SK-N-SH treated with all-trans-retinoic acid at 6 μM for 48 hours (cell line): ENCODE data around the gene RTP5.

Experiments used
- ATAC-seq: fragments of 200-7000 bp; cut with Tn5 transposase; 3 replicates; pipeline ENCODE4 v1.9.1; 2020; ENCODE audit warnings: mild to moderate bottlenecking, moderate library complexity
- ARNTL ChIP-seq: fragments of 450-650 bp; formaldehyde crosslinking; IDR thresholded peaks from 2 replicates; pipeline ENCODE4 v1.5.0; 2020; ENCODE audit warnings: low read depth, mild to moderate bottlenecking, moderate library complexity, borderline replicate concordance
- BACH2 ChIP-seq: fragments of 250-450 bp; sonication (Bioruptor Pico); IDR thresholded peaks from 2 replicates; pipeline ENCODE4 v1.9.0; 2021; ENCODE audit warnings: mild to moderate bottlenecking, borderline replicate concordance
- CSDC2 ChIP-seq: fragments of 250-450 bp; sonication (Bioruptor Pico); IDR thresholded peaks from 2 replicates; pipeline ENCODE4 v1.5.0; 2020; ENCODE audit warnings: mild to moderate bottlenecking, moderate library complexity
- CSRNP3 ChIP-seq: fragments of 250-450 bp; sonication (Bioruptor Pico); IDR thresholded peaks from 2 replicates; pipeline ENCODE4 v1.5.1; 2021; ENCODE audit warnings: mild to moderate bottlenecking, moderate library complexity
- ESRRG ChIP-seq: fragments of 250-450 bp; sonication (Bioruptor Pico); IDR thresholded peaks from 2 replicates; pipeline ENCODE4 v1.6.1; 2021; ENCODE audit warnings: mild to moderate bottlenecking
- GLIS3 ChIP-seq: fragments of 250-450 bp; sonication (Bioruptor Pico); IDR thresholded peaks from 2 replicates; pipeline ENCODE4 v1.5.0; 2020; ENCODE audit warnings: mild to moderate bottlenecking, moderate library complexity
- ISL1 ChIP-seq: fragments of 250-450 bp; sonication (Bioruptor Pico); IDR thresholded peaks from 2 replicates; pipeline ENCODE4 v2.1.2; 2022; ENCODE audit warnings: mild to moderate bottlenecking, moderate library complexity
- OSR1 ChIP-seq: fragments of 250-450 bp; sonication (Bioruptor Pico); IDR thresholded peaks from 2 replicates; pipeline ENCODE4 v1.8.0; 2022; ENCODE audit warnings: moderate library complexity, mild to moderate bottlenecking, inconsistent platforms
- POU6F1 ChIP-seq: fragments of 250-450 bp; sonication (Bioruptor Pico); IDR thresholded peaks from 2 replicates; pipeline ENCODE4 v1.8.0; 2021; ENCODE audit warnings: low read depth, mild to moderate bottlenecking, moderate library complexity, borderline replicate concordance
- PPARA ChIP-seq: fragments of 250-450 bp; sonication (Bioruptor Pico); IDR thresholded peaks from 2 replicates; pipeline ENCODE4 v1.5.0; 2020; ENCODE audit warnings: mild to moderate bottlenecking, borderline replicate concordance
- RARB ChIP-seq: fragments of 250-450 bp; sonication (Bioruptor Pico); IDR thresholded peaks from 2 replicates; pipeline ENCODE4 v1.8.0; 2021; ENCODE audit warnings: mild to moderate bottlenecking, moderate library complexity
- SNAI2 ChIP-seq: fragments of 250-450 bp; sonication (Bioruptor Pico); IDR thresholded peaks from 2 replicates; pipeline ENCODE4 v1.5.0; 2020; ENCODE audit warnings: mild to moderate bottlenecking, moderate library complexity
- TCF4 ChIP-seq: fragments of 250-450 bp; sonication (Bioruptor Pico); IDR thresholded peaks from 2 replicates; pipeline ENCODE4 v1.8.0; 2021; ENCODE audit warnings: mild to moderate bottlenecking, moderate library complexity, borderline replicate concordance
- TOX ChIP-seq: fragments of 250-450 bp; sonication (Bioruptor Pico); IDR thresholded peaks from 2 replicates; pipeline ENCODE4 v1.8.0; 2021; ENCODE audit warnings: mild to moderate bottlenecking, moderate library complexity, borderline replicate concordance
- TSHZ2 ChIP-seq: fragments of 250-450 bp; sonication (Bioruptor Pico); IDR thresholded peaks from 2 replicates; pipeline ENCODE4 v1.5.0; 2020; ENCODE audit warnings: mild to moderate bottlenecking, moderate library complexity
- ZC3H10 ChIP-seq: fragments of 250-450 bp; sonication (Bioruptor Pico); IDR thresholded peaks from 2 replicates; pipeline ENCODE4 v1.5.1; 2021; ENCODE audit warnings: mild to moderate bottlenecking, moderate library complexity
- ZFP3 ChIP-seq: fragments of 250-450 bp; sonication (Bioruptor Pico); IDR thresholded peaks from 2 replicates; pipeline ENCODE4 v1.5.0; 2020; ENCODE audit warnings: mild to moderate bottlenecking, moderate library complexity
- ZFP30 ChIP-seq: fragments of 450-650 bp; formaldehyde crosslinking; IDR thresholded peaks from 2 replicates; pipeline ENCODE4 v1.5.0; 2022; ENCODE audit warnings: mild to moderate bottlenecking, moderate library complexity
- ZNF565 ChIP-seq: fragments of 450-650 bp; formaldehyde crosslinking; conservative IDR thresholded peaks from 2 replicates; pipeline ENCODE4 v1.5.0; 2020; ENCODE audit warnings: low read depth, mild to moderate bottlenecking, moderate library complexity
- ZNF70 ChIP-seq: fragments of 450-650 bp; formaldehyde crosslinking; IDR thresholded peaks from 2 replicates; pipeline ENCODE4 v1.5.0; 2020; ENCODE audit warnings: mild to moderate bottlenecking, moderate library complexity
- ZNF8 ChIP-seq: fragments of 450-650 bp; formaldehyde crosslinking; IDR thresholded peaks from 2 replicates; pipeline ENCODE4 v1.5.0; 2020; ENCODE audit warnings: mild to moderate bottlenecking, moderate library complexity
- TF ChIP-seq, protein P1 (sequence below): fragments of 250-450 bp; sonication (Bioruptor Pico); IDR thresholded peaks from 2 replicates; pipeline ENCODE4 v1.5.1; 2020; ENCODE audit warnings: low read depth, mild to moderate bottlenecking, moderate library complexity
- TF ChIP-seq, protein P2 (sequence below): fragments of 250-450 bp; sonication (Bioruptor Pico); IDR thresholded peaks from 2 replicates; pipeline ENCODE4 v1.8.0; 2020; ENCODE audit warnings: mild to moderate bottlenecking, moderate library complexity, borderline replicate concordance

RTP5 gene

GRCh38 chr2:241912021-241912555 is 42.6 kb downstream of the RTP5 start:
- TF ChIP-seq ZFP30 (CRISPR knock-in tag) (no peak), TOX (CRISPR knock-in tag) (no peak), RARB (CRISPR knock-in tag) (no peak), ZFP3 (CRISPR knock-in tag) (no peak), ISL1 (CRISPR knock-in tag) (no peak), TCF4 (CRISPR knock-in tag) (no peak), ZNF70 (CRISPR knock-in tag) (no peak), BACH2 (no peak), ZNF8 (CRISPR knock-in tag) (no peak), ARNTL (CRISPR knock-in tag) (no peak), CSDC2 (CRISPR knock-in tag) (no peak), PPARA (CRISPR knock-in tag) (no peak), ZNF565 (CRISPR knock-in tag) (no peak), ESRRG (no peak), TSHZ2 (CRISPR knock-in tag) (no peak), SNAI2 (no peak)
- TF ChIP-seq, protein P1, sequence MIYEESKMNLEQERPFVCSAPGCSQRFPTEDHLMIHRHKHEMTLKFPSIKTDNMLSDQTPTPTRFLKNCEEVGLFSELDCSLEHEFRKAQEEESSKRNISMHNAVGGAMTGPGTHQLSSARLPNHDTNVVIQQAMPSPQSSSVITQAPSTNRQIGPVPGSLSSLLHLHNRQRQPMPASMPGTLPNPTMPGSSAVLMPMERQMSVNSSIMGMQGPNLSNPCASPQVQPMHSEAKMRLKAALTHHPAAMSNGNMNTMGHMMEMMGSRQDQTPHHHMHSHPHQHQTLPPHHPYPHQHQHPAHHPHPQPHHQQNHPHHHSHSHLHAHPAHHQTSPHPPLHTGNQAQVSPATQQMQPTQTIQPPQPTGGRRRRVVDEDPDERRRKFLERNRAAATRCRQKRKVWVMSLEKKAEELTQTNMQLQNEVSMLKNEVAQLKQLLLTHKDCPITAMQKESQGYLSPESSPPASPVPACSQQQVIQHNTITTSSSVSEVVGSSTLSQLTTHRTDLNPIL (CRISPR knock-in tag) = no peak
- ATAC-seq = no peak

DNA sequence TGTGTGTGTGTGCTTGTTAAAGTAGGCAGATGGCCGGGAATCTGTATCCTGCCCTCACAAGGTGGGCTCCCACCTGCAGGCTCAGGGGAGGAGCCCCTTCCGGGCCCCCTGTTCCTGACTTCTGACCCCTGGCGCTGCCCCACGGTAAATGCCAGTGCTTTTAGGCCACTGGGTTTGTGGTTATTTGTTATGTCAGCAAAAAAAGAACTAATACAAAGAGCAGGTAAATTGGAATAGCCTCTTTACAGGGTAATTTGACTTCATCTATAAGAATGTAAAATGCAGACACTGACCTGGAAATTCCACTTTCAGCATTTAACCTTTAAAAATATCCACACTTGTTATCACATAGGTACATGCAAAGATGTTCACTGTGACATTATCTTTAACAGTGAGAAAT is 44.2 kb downstream of the RTP5 start:
- TF ChIP-seq BACH2 = no peak
- no peak for TF ChIP-seq TCF4 (CRISPR knock-in tag)
- TF ChIP-seq PPARA (CRISPR knock-in tag) = no peak
- no peak for TF ChIP-seq GLIS3 (CRISPR knock-in tag)
- TF ChIP-seq POU6F1 = no peak
- no peak for TF ChIP-seq RARB (CRISPR knock-in tag)
- TF ChIP-seq TOX (CRISPR knock-in tag) = no peak

DNA sequence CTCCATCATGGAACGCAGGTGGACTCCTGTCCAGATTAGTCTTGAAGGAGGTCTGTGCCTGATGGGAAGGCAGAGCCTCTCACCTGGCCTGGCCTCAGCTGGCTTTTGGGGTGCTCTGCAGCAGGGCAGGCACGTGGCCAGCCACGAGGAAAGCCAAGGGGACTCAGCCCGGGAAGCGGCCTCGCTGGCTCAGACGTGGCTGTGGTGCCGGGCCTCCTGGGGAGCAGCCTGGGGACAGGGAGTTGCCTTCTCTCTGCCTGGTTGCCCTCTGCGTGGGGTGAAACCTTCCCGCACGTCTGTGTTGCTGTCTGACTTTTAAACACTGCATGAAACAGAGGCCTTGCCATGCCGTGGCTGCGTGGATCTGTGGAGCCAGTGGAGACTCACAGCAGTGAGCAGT is 45.0 kb downstream of the RTP5 start:
- ATAC-seq = no peak
- TF ChIP-seq, protein P1 (CRISPR knock-in tag) = no peak
- TF ChIP-seq, protein P2, sequence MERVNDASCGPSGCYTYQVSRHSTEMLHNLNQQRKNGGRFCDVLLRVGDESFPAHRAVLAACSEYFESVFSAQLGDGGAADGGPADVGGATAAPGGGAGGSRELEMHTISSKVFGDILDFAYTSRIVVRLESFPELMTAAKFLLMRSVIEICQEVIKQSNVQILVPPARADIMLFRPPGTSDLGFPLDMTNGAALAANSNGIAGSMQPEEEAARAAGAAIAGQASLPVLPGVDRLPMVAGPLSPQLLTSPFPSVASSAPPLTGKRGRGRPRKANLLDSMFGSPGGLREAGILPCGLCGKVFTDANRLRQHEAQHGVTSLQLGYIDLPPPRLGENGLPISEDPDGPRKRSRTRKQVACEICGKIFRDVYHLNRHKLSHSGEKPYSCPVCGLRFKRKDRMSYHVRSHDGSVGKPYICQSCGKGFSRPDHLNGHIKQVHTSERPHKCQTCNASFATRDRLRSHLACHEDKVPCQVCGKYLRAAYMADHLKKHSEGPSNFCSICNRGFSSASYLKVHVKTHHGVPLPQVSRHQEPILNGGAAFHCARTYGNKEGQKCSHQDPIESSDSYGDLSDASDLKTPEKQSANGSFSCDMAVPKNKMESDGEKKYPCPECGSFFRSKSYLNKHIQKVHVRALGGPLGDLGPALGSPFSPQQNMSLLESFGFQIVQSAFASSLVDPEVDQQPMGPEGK (CRISPR knock-in tag) = no peak
- TF ChIP-seq CSRNP3 (CRISPR knock-in tag) (no peak), ZNF8 (CRISPR knock-in tag) (no peak), TCF4 (CRISPR knock-in tag) (no peak), ZNF70 (CRISPR knock-in tag) (no peak), RARB (CRISPR knock-in tag) (no peak), ISL1 (CRISPR knock-in tag) (no peak), ZC3H10 (CRISPR knock-in tag) (no peak), ZFP30 (CRISPR knock-in tag) (no peak), TSHZ2 (CRISPR knock-in tag) (no peak), ZFP3 (CRISPR knock-in tag) (no peak), GLIS3 (CRISPR knock-in tag) (no peak), TOX (CRISPR knock-in tag) (no peak), OSR1 (CRISPR knock-in tag) (no peak)

More for the DNA sequence above, 44.2 kb downstream of the RTP5 start:
- no peak for ATAC-seq
